ENCODE measurements around the gene RHD.

GRCh38 chr1:25238046-25238445 lies 34.3 kb upstream of the RHD start:
- TF ChIP-seq POLR2AphosphoS5 (IDR thresholded peaks at IDR 0.05; ENCODE audit: low read depth): no peak
- no peak for TF ChIP-seq CTCF (conservative IDR thresholded peaks at IDR 0.05; ENCODE audit: low read depth in 2 of 2)
- no peak for TF ChIP-seq JUNB (IDR thresholded peaks at IDR 0.05; ENCODE audit: unreplicated experiment)
- TF ChIP-seq ETS1 (IDR thresholded peaks at IDR 0.05): no peak

All from GM23338 (cell line).